GM21526 (cell line): ENCODE results near the gene MAGI1.
"Not testable (repeated sequence)": the region's sequence is repeated elsewhere in the genome, so short reads cannot be mapped to it uniquely, and the experiment has no call there.

Experiments
- ATAC-seq: cut with Tn5 transposase; IDR thresholded peaks from one replicate; pipeline ENCODE4 v1.9.1; 2021; ENCODE audit warnings: moderate library complexity; ENCODE audit not compliant: unreplicated experiment, low FRiP score

The MAGI1 gene

GRCh38 chr3:65886391-65886790, 152.3 kb downstream of the MAGI1 start:
- no peak for ATAC-seq

GRCh38 chr3:65884071-65884470, 154.6 kb downstream of the MAGI1 start:
- ATAC-seq = no peak

GRCh38 chr3:65883613-65884012, 155.1 kb downstream of the MAGI1 start:
- ATAC-seq = no peak

GRCh38 chr3:65880350-65880749, 158.4 kb downstream of the MAGI1 start:
- no peak for ATAC-seq

GRCh38 chr3:65879372-65879771, 159.3 kb downstream of the MAGI1 start:
- no peak for ATAC-seq

- no peak for ATAC-seq
Measured at GRCh38 chr3:65878831-65879230, 159.9 kb downstream of the MAGI1 start.

- no peak for ATAC-seq
Measured at GRCh38 chr3:65877160-65877559, 161.6 kb downstream of the MAGI1 start.

- ATAC-seq = no peak
Measured at GRCh38 chr3:65876028-65876420, 162.7 kb downstream of the MAGI1 start.

GRCh38 chr3:65875393-65876027, 163.2 kb downstream of the MAGI1 start:
- ATAC-seq = no peak

GRCh38 chr3:65873869-65874268, 164.8 kb downstream of the MAGI1 start:
- ATAC-seq = no peak

GRCh38 chr3:65873028-65873427, 165.7 kb downstream of the MAGI1 start:
- ATAC-seq = no peak

- ATAC-seq = no peak
Measured at GRCh38 chr3:65871305-65872141, 167.2 kb downstream of the MAGI1 start.

GRCh38 chr3:65869798-65870197, 168.9 kb downstream of the MAGI1 start:
- no peak for ATAC-seq

- ATAC-seq = no peak
Measured at GRCh38 chr3:65867463-65868210, 171.1 kb downstream of the MAGI1 start.

- no peak for ATAC-seq
Measured at GRCh38 chr3:65864357-65864904, 174.3 kb downstream of the MAGI1 start.

- ATAC-seq = no peak
Measured at GRCh38 chr3:65861718-65862117, 177.0 kb downstream of the MAGI1 start.

- ATAC-seq = not testable (repeated sequence)
Measured at GRCh38 chr3:65859612-65860011, 179.1 kb downstream of the MAGI1 start.

GRCh38 chr3:65858749-65859148, 180.0 kb downstream of the MAGI1 start:
- ATAC-seq = no peak

- no peak for ATAC-seq
Measured at GRCh38 chr3:65857327-65857726, 181.4 kb downstream of the MAGI1 start.

- no peak for ATAC-seq
Measured at GRCh38 chr3:65856907-65857306, 181.8 kb downstream of the MAGI1 start.
